ENCODE measurements around the gene TAOK3.

DNA sequence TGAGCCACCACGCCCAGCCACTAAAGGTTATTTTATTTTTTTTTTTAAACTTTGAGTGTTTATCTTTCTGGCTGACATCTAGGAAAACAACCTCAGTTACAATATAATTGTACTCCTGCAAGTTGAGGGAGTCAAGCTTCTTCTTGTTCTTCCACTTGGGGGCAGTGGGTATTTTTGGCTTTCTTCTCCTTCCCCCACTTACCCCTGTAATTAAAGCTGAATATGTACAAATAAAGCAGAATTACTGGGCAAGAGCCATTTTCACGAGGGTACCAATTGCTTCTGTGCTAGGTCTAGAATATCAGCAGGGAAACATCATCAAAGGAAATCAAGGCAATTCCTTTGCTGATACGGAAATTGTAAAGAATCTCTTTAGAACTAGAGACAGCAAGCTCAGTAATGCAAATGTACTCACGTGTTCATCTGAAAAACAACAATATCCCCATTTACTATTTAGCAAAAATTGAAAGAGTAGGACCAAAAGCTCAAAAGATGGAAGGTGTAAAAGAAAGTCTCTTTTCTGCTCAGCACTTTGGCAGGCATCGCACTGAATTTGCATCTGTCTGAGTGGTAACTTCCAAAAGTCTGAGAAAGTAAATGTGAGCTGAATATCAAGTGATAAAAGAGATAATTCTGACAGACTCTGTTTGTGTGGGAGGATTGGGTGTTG, 72.8 kb downstream of the TAOK3 start:
- TF ChIP-seq EZH2 (IDR thresholded peaks at IDR 0.05) (no peak), POLR2AphosphoS5 (IDR thresholded peaks at IDR 0.05; ENCODE audit: borderline replicate concordance, low read depth, low read length) (no peak)
